HG02798 (cell line): Measurements from ENCODE around the gene EPX.
"Not testable (repeated sequence)": the region's sequence is repeated elsewhere in the genome, so short reads cannot be mapped to it uniquely, and the experiment has no call there.

Experiments used
- ATAC-seq: cut with Tn5 transposase; IDR thresholded peaks from one replicate; pipeline ENCODE4 v1.9.1; 2021; ENCODE audit warnings: mild to moderate bottlenecking; ENCODE audit not compliant: unreplicated experiment, poor library complexity

The EPX gene, protein sequence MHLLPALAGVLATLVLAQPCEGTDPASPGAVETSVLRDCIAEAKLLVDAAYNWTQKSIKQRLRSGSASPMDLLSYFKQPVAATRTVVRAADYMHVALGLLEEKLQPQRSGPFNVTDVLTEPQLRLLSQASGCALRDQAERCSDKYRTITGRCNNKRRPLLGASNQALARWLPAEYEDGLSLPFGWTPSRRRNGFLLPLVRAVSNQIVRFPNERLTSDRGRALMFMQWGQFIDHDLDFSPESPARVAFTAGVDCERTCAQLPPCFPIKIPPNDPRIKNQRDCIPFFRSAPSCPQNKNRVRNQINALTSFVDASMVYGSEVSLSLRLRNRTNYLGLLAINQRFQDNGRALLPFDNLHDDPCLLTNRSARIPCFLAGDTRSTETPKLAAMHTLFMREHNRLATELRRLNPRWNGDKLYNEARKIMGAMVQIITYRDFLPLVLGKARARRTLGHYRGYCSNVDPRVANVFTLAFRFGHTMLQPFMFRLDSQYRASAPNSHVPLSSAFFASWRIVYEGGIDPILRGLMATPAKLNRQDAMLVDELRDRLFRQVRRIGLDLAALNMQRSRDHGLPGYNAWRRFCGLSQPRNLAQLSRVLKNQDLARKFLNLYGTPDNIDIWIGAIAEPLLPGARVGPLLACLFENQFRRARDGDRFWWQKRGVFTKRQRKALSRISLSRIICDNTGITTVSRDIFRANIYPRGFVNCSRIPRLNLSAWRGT

DNA sequence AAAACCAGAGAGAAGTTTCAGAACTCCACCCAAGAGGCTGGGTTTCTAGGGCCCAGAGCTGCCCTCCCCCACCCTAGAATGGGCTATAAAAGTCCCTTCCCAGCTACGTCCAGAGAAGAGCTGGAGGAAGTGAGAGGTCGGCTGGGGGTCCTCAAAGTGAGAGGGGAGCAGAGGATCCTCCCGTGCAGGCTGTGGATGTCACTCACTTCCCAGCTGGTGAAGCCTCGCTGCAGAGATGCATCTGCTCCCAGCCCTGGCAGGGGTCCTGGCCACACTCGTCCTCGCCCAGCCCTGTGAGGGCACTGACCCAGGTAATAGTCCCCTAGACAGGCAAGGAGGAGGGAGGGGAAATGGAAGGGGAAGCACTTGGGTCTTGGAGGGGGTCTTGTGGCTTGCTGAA lies at the start of gene EPX:
EPX (plus strand) TSS at position 115 of the 400 bp plus-strand sequence; CDS start at position 236, 121 bp downstream.
- ATAC-seq, result no peak

DNA sequence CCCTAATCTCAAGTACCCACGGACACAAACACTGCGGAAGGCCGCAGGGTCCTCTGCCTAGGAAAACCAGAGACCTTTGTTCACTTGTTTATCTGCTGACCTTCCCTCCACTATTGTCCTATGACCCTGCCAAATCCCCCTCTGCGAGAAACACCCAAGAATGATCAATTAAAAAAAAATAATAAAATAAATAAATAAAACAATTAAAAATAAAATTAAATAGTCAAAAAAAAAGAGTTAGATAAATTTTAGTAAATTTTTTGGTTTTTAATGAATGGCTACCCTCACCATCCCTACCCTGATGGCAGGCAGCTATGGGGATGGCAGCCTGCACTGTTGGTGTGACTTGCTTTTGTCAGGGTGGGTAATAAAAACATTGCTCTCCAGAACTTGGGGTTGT lies 49.2 kb upstream of the EPX start:
- not testable (repeated sequence) for ATAC-seq

DNA sequence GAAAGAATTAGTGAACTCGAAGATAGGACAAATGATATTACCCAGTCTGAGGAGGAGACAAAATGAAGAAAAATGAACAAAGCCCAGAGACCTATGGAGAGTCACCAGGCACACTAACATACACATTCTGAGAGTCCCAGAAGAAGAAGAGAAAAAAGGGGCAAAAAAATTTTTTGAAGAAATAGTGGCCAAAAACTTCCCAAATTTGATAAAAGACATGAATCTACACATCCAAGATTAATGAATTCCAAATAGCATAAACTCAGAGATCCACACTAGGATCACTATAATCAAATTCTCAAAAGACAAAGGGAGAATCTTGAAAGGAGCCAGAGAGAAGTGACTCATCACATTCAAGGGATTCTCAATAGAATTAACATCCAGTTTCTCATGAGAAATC lies 47.7 kb upstream of the EPX start:
- ATAC-seq, result no peak

DNA sequence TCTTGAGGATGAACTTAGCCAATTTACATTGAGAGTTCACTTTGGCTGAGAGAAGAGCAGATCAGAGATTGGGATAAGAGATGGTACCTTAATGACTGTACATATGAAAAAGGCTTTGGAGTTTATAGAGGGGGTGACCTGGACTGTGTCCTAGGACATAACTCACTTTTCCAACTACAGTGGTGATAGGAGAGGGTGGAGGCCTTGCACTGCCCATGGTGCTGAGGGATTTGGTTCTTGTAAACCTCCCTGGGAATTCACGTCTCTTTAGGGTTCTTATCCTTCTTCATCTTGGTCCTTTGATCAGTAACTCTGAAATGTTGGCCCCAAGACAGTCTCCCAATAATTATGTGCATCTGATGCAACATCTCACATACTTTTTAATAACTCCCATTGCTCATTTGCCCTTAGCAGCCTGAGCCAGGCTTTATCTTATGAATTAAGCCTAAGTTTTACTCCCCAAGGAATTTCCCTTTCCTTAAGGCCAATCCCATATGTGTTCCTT lies 44.5 kb upstream of the EPX start, which contains the start of gene OR4D1:
OR4D1 (plus strand) TSS at position 455 of the 505 bp plus-strand sequence. CDS start 6,770 bp downstream, outside the sequence.
- no peak for ATAC-seq

DNA sequence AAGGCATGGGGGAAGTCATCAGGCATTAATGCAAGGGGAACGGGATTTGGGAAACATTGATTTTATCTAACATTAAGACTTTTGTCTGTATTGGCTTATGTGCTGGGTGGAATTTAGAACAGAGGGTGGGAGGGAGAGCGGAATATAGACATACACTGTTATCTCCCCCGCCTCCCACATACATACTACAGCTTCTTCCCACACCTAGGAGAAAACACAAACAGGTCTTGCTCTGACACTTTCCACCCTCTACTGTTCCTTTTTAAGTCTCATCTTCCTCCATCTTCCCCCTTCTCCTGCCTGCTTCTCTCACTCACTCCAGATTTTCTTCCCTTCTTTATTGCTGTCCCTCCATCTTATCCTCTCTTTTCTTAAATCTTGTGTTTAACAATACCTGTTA lies 43.9 kb upstream of the EPX start:
- no peak for ATAC-seq

DNA sequence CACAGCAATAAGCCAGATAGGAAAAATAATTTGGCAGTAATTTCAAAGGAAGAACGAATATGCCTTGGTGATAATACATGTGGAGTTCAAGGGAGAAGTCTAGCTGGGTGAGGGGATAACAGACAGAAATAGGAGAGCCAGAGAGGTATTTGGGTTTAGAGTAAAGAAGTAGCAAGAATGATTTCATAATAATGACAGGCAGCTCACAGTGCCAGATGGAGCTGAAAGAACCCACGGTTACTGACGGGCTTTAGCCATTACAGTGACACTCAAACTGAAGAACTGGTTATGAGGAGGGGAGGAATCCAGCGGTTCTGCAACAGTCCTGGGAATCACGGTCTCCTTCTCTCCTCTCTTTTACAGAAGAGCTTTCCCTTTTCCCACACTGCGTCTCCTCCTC lies 42.1 kb upstream of the EPX start:
- ATAC-seq, result no peak

DNA sequence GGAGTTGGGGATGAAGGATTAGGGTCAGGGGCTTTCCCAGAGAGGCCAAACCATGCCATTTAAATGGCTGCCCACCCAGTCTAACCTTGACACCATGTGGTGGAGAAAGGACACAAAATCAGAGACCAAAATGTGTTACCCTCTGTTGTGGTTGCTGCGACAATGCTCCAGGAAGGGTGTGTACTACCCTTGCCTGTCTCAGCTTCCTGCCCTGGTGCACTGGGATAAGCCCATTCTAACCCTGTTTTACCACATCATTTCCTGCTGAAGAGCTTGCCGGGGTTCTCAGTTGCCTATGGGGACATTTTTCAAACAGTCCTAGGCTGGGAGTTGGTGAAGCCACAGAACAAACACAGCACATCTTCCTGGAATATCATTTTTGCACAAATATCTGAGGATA lies 39.5 kb upstream of the EPX start:
- no peak for ATAC-seq

DNA sequence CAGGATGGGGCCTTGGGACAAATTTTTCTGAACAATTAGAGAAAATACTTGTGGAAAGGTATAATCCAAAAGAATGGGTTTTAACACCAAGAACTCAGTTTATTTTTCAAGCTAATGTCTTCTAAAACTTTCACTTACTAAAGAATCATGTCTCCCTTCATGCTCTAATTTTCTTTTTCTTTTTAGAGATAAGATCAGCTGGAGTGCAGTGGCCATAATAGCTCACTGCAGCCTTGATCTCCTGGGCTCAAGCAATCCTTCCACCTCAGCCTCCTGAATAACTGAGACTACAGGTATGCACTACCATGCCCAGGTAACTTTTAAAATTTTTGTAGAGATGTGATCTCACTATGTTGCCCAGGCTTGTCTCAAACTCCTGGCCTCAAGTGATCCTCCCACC lies 38.9 kb upstream of the EPX start:
- ATAC-seq, result no peak

DNA sequence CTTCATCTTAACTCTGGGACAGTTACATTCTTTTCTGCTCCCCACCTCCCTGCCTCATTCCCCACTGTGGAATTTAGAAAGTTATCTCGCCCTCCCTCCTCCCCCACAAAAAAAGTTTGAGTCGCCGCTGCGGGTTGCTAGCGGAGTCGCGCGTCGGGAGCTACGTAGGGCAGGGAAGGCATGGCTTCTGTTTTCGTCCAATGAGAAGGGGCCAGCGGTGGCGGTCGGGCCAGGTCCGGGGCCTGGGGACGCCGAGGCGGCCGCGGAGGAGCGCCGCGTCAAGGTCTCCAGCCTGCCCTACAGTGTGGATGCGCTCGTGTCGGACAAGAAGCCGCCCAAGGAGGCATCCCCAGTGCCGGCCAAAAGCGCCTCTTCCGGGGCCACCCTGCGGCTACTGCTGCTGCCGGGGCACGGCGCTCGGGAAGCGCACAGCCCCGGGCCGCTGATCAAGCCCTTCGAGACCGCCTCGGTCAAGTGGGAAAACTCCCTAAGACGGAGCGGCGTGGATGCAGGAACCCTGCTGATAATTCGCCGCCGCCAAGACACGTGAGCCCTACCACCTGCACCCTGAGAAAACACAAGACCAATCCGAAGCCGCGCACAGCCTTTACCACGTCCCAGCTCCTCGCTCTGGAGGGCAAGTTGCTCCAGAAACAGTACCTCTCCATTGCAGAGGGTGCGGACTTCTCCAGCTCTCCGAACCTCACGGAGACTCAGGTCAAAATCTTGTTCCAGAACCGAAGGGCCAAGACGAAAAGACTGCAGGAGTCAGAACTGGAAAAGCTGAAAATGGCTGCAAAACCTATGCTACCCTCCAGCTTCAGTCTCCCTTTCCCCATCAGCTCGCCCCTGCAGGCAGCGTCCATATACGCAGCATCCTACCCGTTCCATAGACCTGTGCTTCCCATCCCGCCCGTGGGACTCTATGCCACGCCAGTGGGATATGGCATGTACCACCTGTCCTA lies 35.4 kb upstream of the EPX start:
- ATAC-seq, result no peak

DNA sequence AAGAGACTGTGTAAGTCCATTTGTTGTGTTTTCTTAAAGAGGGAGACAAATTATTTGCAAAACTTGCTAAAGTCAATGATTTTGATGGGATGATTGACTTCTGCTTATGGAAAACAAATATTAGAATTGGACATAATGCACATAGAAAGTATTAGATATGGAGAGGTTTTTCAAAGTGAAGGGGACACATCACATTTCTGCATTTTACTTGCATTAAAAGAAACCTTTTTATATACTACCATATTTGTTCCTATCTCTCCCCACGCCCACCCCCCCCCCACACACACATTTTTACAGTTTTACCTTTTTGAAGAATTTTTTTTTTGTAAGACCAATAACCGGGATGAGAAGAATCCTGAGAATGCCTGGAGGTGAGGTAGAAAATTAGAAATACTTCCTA lies 34.3 kb upstream of the EPX start:
- ATAC-seq, result no peak

DNA sequence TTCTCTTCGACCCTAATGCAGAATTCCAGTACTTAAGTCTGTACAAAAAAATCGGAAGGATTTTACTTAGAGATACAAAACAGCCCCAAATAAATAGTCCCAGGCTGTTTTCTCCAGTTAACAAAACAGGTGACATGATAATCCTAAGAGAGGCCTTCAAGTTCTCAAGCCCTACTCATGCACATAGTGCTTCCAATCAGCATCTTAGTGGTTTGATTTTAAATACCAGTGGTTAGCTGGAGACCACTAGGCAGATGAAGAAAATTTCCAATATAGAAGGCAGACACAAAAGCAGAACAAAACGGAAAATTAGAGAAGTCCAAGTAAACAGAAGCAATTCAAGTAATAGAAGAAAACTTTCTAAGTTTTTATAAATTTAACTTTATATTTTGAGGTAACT lies 31.0 kb upstream of the EPX start:
- no peak for ATAC-seq

DNA sequence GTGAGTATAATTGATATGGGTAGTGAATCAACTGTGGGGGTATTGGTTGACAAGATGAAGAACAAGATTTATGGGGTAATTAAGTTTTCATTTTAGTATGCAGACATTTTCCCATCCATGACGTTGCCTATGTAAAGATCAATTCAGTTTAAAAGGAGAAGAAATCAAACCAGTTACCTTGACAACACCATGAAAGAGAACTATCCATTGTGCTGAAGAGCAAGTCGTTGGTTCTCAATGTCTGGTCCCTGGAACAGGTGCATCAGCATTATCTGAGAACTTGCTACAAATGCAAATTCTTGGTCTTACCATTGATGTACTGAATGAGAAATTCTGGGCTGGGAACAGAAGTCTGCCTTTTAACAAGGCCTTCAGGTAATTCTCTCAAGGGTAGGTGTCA lies 26.5 kb upstream of the EPX start:
- no peak for ATAC-seq

DNA sequence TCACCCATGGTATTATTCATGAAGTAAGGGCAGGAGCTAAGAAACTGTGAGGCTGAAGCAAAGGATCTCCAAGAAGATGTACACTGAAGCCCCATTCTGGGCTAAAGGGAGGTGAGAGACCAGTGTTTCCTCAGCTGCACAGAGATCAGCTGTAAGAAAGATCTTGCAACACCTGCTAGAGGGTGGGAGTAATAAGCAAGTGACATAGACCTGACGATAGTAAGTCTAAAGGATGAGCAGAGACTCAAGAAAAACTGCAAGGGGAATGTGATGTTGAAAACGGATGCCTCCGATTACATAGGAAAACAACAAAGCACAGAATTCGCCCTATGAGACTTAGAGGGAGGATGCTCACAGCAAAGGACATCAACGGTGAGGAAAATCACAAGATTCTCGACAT lies 25.8 kb upstream of the EPX start, which contains the start of gene OR4D2:
OR4D2 (plus strand) TSS at position 301 of the 400 bp plus-strand sequence. CDS start 2,674 bp downstream, outside the sequence.
- ATAC-seq, result no peak

DNA sequence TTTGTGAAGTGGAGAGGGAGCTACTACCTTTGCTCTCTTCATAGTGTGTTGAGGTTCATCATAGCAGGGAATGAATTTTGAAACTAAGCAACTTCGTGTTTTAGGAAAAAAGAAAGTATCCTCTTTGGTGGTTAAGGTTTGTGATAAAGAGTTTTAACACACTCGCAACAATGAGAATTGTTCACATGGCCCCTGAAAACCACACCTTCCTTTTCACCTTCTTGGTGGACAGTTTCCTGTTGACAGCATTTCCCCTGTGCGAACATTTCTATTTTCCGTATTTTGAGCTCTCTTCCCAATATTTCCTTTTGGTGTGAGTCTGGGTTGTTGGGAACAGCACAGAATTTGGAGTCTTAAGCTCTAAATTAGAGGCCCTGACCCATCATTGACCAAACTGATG lies 21.9 kb upstream of the EPX start:
- no peak for ATAC-seq

DNA sequence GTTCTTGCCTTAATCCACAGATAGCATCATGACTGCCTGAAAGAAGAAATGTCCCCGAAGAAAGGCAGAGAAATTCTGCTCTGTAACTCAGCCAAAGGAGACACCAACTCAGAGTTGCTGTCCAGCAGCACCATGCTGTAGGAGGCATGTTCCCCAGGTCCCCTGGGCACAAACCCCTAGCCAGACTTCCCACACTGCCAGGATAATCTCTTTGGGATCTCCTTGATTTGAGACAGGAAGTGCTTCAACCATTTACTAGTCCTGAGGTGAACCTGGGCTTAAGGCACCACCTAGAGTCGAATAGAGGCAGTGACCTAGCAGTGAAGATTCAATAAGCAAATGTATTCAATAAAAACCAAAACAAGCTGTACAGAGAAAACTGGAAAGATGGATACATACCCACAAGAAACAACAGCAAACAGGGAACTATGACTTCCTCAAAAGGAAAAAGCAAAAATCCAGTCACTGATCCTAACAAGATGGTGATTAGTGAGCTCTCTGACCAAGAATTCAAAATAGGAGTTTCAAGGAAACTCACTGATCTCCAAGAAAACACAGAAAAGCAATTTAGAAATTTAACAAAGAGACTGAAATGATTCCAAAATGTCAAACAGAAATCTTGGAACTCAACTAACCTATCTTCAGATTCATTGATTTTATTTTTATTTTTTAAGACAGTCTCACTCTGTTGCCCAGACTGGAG lies 20.0 kb upstream of the EPX start:
- no peak for ATAC-seq

DNA sequence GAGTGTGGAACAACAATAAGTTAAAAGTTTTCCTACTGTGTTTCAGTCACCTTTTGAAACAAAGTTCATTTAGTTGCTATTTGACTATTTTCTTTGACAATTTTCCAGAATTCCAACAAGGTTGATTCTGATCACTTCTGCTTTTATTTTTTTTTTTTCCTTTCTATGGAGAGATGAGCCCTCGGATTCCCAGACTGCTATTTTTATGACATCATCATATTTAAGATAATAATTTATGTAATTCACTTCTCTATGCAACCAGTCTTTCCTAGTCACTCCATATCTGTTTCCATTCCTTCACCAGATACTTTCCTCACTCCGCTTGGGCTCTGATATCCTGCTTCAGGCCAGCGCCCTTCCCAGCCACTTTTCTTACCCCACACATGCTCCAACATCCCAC lies 17.7 kb upstream of the EPX start:
- no peak for ATAC-seq

DNA sequence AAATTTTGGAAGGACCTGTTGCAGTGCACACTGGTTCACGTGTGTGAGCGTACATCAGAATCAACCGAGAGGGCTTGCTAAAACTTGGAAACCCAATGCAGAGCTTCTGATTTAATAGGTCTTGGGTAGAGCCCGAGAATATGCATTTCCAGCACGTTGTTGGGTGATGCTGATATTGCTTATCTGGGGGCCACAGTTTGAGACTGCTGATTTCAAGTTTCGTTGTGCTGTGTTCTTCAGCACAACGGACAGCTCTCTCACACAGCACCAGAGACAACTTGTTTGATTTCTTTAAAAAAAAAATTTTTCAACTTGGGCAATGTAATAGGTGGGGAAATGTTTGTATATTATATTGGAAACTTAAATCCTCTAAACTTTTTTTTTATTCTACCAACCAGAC lies 16.3 kb upstream of the EPX start:
- no peak for ATAC-seq

DNA sequence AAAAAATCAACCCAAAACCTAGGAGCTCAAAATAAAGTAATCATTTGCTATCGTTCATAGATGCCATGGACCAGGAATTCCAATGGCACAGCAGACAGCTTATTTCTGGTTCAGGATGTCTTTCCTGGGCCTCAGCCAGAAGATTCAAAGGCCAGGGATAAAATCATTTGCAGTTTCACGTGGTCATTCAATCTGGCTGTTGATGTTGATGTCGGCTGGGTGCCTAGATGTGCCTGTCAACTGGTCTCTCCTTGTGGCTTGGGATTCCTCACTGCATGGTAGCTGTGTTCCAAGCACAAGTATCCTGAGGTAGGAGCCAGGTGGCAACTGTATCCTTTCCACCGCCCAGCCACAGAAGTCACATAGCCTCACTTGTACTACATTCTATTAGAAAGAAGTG lies 10.7 kb upstream of the EPX start:
- no peak for ATAC-seq

DNA sequence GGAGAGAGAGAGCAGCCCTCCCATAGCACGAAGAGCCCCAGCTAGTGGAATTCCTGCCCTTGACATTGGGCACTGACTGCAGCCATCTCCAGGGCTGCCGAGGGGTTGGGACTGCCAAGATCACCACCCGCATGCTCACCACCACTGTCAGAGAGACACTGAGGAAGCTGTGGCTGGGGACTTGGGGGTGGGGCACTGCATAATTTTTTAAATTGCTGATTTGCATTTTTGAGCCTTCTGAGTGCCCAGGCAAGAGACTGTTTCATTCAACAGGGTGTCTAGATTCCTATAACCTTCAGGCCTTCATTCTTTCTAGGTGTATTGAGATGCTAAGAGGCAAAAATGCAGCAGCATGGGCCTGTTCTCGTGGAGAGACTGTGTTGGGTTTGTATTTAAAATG lies 9.0 kb upstream of the EPX start:
- ATAC-seq, result no peak
